Metanephros (tissue), 1 donor: ENCODE data around the gene PYURF. TPM values are rescaled to one million over a fixed set of nuclear protein-coding genes. Genes with fewer than 3 reads are reported as not detected.

Experiments
- total RNA-seq: library from RNA; depleted of rRNA; stranded (reverse); fragments of >200 nt; gene quantifications from one replicate; pipeline ENCODE4 v1.2.3, GENCODE V29; 2014

The PYURF gene
- total RNA-seq: 94.6 TPM

GRCh38 chr4:88523325-88524129, at the start of gene PYURF:
Gene PYURF (minus strand): TSS chr4:88523776. CDS start chr4:88523700, 76 bp downstream.

Other genes starting within 250 kb of the PYURF start
- gene PPM1K, start 239.2 kb downstream of the PYURF start, total RNA-seq: 57.1 TPM
- 9.1 TPM for gene HERC6, start 144.9 kb downstream of the PYURF start, total RNA-seq
- 4.9 TPM for gene HERC5, start 66.7 kb downstream of the PYURF start, total RNA-seq
- gene HERC3, start 68.7 kb upstream of the PYURF start, total RNA-seq: 28.8 TPM
- 9.7 TPM for gene NAP1L5, start 174.1 kb upstream of the PYURF start, total RNA-seq